Frontal cortex (tissue), 4 donors: Measurements from ENCODE around the gene SPECC1L. TPM values are rescaled to one million over a fixed set of nuclear protein-coding genes. Genes with fewer than 3 reads are reported as not detected.
"Not testable (repeated sequence)": the region's sequence is repeated elsewhere in the genome, so short reads cannot be mapped to it uniquely, and the experiment has no call there.

ENCODE experiments used
- DNase-seq, 2 donors: peaks; one replicate each; pipeline ENCODE4 v3.0.0; 2012; ENCODE audit warnings: low spot score in 2 of 2
- FAIRE-seq: peaks from 2 replicates; lab custom pipeline; 2012; peaks lifted over from hg19 to GRCh38; lab: Jason Lieb, UNC
- total RNA-seq: library from RNA; depleted of rRNA; stranded (reverse); fragments of >200 nt; gene quantifications from one replicate; pipeline ENCODE4 v1.2.3, GENCODE V29; 2014
- donor health status: control.
- donor health status: control.
- donor health status: control.

Gene SPECC1L
- total RNA-seq, 1 donor from 2014 or later, result 47.7 TPM

DNA sequence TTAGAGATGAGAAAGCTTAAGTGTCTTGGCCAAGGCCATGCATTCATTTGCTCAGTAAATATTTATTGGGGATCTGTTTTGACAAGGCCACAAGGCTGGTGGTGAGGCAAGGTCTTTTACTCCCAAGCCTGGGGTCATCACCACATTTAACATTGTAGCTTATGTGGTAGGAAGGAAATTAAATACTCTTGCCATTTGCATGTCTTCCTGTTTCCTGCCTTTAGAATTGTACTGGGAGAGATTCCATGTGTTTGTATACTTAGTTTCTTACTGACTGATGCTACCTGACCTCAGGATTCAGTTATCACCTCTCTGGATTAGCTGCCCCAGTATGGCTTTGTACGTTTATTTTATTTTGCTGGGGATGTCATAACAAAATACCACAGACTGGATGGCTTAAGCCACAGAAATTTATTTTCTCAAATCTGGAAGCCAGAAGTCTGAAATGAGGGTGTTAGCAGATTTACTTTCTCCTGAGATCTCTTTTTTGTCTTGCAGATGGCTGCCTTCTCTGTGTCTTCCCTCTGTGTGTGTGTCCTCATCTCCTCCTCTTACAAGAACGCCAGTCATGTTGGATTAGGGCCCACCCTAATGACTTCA is 44.8 kb downstream of the SPECC1L start:
- no peak for FAIRE-seq
- DNase-seq, result no peak

DNA sequence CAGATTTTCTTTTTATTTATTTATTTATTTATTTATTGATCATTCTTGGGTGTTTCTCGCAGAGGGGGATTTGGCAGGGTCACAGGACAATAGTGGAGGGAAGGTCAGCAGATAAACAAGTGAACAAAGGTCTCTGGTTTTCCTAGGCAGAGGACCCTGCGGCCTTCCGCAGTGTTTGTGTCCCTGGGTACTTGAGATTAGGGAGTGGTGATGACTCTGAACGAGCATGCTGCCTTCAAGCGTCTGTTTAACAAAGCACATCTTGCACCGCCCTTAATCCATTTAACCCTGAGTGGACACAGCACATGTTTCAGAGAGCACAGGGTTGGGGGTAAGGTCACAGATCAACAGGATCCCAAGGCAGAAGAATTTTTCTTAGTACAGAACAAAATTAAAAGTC is 45.6 kb downstream of the SPECC1L start:
- DNase-seq, FAIRE-seq: not testable (repeated sequence)

DNA sequence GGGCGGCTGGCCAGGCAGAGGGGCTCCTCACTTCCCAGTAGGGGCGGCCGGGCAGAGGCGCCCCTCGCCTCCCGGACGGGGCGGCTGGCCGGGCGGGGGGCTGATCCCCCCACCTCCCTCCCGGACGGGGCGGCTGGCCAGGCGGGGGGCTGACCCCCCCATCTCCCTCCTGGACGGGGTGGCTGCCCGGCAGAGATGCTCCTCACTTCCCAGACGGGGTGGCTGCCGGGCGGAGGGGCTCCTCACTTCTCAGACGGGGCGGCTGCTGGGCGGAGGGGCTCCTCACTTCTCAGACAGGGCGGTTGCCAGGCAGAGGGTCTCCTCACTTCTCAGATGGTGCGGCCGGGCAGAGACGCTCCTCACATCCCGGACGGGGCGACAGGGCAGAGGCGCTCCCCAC is 46.9 kb downstream of the SPECC1L start:
- not testable (repeated sequence) for FAIRE-seq, DNase-seq

DNA sequence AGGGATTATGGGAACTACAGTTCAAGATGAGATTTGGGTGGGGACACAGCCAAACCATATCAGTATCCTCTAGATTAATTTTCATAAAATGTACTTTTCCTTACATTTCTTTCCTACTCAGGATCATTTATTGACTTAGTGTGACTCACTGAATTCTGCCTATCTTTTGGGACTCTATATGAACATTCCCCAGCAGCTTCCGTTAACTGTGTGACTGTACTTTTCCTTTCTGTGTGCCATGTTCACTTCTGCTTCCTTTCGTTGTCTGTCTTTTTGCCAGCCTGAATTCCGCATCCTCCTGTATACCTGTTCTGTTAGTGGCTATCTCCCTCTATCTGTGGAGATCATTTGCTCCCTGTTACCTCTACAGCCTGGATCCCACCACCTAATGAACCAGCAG is 48.8 kb downstream of the SPECC1L start:
- no peak for DNase-seq
- no peak for FAIRE-seq

DNA sequence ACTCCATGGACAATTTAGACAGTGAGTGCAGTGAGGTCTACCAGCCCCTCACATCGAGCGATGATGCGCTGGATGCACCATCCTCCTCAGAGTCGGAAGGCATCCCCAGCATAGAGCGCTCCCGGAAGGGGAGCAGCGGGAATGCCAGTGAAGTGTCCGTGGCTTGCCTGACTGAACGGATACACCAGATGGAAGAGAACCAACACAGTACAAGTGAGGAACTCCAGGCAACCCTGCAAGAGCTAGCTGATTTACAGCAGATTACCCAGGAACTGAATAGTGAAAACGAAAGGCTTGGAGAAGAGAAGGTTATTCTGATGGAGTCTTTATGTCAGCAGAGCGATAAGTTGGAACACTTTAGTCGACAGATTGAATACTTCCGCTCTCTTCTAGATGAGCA is 51.4 kb downstream of the SPECC1L start:
- no peak for DNase-seq
- no peak for FAIRE-seq

DNA sequence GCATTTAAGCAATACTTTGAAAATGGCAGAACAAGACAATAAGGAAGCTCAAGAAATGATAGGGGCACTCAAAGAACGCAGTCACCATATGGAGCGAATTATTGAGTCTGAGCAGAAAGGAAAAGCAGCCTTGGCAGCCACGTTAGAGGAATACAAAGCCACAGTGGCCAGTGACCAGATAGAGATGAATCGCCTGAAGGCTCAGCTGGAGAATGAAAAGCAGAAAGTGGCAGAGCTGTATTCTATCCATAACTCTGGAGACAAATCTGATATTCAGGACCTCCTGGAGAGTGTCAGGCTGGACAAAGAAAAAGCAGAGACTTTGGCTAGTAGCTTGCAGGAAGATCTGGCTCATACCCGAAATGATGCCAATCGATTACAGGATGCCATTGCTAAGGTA is 51.9 kb downstream of the SPECC1L start:
- DNase-seq (no peak), FAIRE-seq (no peak)

DNA sequence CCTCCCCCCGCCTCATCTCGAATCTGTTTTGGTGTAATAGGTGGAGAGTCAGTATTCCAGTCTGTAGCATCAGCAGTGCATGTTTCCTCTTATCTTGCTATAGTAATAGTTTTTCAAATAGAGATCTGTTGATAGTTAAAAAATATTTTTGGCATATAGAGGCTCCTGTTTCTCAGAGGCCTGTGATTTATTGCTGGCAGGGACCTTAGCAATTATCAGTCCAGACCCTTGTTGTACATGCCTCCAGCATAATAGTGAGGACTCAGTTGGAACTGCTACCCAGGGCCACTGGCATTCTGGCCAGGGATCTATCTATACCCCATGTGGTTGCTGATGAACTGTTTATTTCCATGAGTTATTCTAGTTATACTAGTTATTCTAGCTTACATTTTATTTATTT is 52.6 kb downstream of the SPECC1L start:
- FAIRE-seq (no peak), DNase-seq (no peak)

DNA sequence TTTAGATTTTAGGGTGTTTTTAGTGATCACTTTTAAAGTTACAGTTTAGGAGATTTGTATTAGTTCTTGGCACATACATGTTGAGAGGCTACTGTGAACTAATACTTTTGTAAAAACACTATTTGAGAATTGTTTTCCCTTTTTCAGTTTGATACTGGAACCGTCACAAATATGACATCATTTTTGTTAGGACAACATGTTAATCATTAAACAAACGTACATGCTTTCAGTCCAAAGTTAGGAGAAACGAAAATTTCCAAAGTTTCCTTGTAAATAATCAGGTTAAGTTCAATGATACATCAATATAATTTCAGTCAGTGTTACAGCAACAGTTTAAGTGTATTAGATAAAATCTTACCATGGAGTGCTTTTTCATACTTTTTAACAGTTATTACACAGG is 53.1 kb downstream of the SPECC1L start:
- FAIRE-seq, result no peak
- no peak for DNase-seq

DNA sequence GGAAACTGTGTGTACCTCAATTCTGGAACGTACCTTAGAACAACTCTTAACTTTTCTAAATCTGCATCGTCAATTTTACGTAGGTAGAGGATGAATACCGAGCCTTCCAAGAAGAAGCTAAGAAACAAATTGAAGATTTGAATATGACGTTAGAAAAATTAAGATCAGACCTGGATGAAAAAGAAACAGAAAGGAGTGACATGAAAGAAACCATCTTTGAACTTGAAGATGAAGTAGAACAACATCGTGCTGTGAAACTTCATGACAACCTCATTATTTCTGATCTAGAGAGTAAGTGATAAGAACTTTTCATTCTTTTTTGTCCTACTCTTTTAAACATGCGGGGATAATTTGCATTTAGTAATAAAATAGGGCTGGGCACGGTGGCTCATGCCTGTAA is 53.5 kb downstream of the SPECC1L start:
- no peak for FAIRE-seq
- DNase-seq, result no peak

DNA sequence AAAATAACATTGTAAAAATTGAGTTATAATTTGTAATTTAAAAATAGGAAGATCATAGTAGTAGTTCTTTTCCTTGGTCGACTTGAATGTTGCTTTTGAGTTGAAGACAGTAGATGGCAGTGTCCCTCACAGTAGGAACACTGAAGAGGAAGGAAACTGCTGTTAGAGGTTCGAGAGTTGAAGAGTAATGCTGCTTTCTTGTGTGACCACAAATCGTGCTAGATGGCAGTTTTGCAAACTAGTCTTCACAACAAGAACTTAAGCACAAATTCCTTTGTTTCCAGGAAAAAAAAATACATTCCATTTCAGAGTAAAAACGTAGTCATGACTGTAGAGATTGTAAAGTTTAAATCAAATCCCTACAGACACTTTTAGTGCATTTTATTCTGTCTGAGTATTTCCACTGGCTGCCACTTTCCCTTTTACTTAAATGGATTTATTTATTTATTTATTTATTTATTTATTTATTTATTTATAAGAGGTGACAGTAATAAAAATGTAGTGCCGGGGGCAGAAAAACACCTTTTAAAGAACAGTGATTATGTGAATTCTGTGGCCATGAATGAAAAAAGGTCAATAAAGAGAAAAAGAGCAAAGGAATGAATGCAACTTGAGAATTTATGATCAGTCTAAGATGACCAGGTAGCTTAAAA is 54.6 kb downstream of the SPECC1L start:
- FAIRE-seq (peak; percentile 88), DNase-seq (peak; percentile 41 to 62)

DNA sequence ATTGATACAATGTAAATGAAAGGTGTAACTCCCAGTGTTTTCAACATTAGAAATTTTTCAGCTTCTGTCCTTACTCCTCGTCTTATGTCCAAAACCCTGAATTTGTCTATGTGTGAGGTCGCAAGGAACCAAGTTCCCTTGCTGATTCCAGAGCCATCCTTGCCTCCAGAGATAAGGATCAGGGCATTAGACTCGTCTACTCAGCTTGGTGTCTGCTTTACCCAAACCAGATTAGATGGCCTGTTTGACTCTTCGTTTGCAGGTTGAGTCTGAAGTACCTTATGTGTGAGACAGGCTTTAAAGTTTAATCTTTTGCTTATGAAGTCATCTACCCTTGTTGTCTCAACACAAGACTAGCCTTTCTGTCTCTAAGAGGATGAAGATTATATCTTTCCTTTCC is 55.6 kb downstream of the SPECC1L start:
- no peak for DNase-seq
- FAIRE-seq, result no peak

DNA sequence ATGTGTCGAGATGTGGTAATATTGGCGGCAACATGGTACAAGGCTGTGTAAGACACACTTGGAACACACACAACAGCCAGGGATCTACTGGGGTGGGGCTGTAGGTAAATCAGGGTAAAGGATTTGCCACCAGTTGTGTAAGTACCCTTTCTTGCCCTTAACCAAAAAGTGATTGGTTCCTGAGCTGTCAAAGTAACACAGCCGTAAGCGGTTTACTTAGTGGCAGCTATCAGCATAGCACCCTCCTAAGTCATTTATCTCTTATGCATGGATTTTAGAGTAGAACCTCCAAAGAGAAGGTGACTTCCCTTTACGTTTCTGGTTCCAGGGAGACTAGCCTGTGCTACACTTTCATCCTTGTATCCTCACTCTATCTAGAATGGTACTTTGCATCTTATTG is 57.2 kb downstream of the SPECC1L start:
- FAIRE-seq (no peak), DNase-seq (no peak)

DNA sequence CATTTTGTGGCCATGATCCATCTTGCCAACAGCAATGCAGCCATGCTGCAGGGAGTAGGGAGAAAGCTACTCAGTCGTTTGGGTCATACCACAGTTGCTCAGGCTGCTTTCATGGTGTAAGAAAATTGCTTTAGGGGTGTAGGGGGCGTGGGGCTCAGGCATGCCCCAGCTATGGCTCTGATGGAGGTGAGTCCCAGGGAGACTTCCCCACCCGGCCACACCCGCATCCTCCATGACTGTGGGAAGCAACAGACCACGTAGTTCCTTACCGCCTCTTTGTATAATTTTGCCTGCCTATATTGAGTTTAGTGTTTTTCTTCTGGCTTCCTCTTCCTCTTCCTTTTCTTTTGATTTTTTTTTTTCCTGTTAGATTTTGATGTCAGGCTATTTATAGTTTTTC is 58.8 kb downstream of the SPECC1L start:
- DNase-seq (no peak), FAIRE-seq (no peak)

DNA sequence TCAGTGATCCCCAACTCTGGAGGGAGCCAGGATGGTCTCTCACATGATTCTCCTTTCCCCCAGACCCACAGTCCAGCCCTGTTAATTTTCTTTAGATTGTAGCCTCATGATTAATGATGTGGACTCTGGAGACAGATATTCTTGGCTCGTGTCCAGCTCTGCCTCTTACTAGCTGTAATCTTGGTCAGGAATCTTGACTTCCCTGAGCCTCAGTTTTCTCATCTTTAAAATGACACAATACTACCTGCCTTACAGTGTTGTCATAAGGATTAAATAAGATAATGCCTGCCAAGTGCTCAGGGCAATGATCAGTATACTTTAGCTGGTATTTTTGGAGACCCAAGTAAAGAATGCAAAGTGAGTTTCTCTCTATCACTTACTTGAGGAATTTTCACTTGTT is 60.0 kb downstream of the SPECC1L start:
- FAIRE-seq, result no peak
- DNase-seq, result no peak

DNA sequence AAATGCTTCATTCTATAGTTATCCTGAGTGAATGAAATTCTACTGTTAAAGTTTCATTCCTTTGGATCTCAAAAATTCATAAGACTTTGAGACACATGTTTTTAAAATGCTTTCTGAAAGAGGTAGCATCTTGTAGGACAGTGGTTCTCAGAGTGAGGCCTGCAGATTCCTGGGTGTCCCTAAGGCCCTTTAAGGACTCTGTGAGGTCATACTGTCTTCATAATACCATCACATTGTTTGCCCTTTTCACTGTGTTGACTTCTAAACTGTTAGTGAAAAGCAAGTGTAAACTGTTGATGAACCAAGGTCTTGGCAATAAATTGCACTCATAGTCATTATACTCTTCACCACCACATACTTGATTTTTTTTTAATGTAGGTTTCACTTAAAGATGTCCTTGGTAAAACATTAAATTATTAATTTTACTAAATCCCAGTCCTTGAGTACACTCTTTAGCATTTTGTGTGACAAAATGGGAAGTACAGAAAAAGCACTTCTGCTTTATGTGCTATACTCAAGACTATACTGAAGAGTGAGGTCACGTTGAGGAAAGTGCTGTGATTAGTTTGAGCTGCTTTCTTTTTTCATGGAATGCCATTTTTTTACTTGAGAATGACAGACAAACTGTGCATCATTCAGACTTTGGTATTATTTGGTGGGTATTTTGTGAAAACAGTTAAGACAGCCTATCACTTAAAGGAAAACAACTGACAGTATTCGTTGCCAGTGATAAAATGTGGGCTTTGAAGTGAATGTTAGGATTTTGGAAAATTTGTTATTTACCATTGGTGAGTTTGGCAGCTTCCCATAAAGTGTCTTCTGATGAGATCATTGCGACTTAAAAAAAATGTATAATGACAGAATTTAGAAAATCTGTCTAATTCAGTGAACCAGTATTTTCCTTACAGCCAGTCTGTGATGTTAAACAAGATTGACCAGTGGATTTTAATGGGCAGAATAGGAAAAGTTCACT is 61.1 kb downstream of the SPECC1L start:
- FAIRE-seq (no peak), DNase-seq (no peak)

DNA sequence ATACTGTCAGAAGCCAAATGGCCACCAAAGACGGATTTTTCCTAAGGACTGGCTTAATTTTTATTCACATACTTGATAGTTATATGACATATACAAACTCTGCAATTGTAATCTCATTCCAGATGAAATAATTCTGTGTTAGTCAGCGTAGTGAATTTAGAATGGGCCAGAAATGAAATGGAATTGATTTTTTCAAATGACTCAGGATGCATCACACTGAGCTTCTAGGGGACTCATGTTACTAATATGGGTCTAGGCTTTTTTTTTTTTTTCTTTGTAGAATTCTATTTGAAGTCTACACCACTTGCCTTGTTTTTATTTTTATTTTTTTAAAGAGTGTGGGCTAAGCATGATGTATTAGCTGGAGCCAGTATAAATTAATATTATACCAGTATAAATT is 62.7 kb downstream of the SPECC1L start:
- DNase-seq, result no peak
- no peak for FAIRE-seq

DNA sequence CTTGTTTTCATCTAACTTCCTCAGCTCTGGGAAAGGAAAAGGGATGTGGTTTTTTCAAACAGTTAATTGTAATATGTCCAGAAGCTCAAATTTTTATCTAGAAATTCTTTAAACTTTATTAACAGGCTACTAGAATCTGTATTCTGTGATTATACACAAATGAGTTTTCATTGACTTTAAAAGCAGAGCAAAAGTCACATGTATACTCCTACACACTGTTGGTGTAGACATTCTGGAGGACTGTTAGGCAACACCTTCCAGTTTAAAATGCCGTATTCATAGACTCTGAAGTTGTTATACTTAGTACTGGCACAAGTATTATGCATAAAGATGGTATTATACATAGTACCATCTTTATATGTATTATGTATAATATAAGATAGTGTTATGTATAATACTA is 64.9 kb downstream of the SPECC1L start:
- FAIRE-seq (no peak), DNase-seq (no peak)

DNA sequence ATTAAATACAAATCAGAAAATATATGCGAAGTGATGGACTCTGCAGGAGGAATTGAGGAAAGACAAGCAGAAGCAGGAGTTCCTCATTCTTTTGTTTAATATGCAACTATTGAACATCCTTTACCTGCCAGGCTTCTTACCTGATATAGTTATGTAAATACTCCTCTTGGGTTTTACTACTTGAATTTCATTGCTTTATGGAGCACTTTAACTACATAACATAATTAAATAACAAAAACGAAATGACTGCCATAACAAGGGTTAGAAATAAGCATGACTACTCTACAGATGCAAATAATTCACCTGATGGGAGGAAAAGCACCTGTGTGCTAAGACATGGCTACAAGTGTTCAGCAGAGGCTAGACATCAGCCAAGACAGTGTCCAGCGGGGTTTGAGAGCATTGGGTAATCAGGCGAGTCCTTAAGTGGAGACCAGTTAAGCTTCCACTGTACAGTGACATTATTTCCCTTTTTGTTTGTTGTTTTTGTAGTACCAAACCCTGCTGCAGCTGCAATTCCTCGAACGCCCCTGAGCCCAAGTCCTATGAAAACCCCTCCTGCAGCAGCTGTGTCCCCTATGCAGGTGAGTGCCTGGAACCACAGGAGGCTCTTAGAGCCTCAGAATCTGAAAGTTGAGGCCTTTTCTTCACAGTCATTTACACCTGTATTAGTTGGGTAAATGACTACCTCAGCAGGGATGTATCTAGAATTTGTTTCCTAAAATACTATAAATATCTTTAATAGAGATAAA is 67.4 kb downstream of the SPECC1L start:
- DNase-seq (no peak), FAIRE-seq (no peak)

DNA sequence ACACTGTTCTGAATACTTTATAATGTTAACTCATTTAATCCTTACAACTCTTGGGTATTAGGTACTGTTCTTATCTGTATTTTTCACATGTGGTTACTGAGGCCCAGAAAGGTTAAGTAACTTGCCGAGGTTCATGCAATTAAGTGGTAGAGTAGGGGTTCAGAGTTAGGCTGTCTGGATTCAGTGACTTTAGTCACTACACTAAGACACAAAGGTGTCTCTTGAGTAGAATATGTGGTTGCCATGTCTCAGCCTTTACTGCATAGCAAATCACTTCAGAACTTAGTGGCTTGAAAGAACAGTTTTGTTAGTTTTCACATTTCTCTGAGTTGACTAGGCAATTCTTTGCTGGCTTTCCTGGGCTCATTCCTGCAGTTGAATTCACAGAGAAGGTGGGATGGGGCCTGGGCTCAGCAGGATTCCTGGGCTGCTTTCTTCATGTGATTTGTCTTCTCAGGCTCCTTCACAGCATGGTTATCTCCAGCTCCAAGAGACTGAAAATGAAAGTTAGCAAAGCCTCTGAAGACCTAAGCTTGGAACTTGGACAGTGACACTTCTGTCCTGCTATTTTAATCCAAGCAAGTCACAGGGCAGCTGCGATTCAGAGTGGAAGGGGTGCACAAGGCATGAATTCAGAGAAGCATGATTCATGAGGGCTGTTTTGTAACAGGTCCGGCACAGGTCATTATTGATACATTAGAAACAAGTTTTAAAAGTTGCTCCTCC is 68.3 kb downstream of the SPECC1L start:
- FAIRE-seq, result no peak
- DNase-seq, result no peak

DNA sequence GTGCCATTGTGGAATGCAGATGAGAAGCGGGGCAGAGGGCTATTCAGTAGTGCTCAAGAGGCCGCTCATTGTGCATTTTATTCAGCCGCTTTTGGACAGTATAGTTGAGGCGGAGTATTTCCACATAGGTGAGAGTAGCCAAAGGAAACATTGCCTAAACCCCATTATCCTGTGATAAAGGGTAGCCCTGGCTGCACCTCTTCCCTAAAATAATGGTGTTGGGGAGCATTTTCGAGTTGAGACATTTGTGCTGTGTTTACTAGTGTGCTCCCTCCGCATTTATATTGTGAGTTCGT is 68.8 kb downstream of the SPECC1L start:
- DNase-seq, result no peak
- FAIRE-seq, result no peak
